NCI-H146 (cell line): ENCODE measurements around the gene CNTF.

Experiments used
- DNase-seq: peaks from one replicate; lab custom pipeline; 2025; lab: John Stamatoyannopoulos, UW

Gene CNTF

DNA sequence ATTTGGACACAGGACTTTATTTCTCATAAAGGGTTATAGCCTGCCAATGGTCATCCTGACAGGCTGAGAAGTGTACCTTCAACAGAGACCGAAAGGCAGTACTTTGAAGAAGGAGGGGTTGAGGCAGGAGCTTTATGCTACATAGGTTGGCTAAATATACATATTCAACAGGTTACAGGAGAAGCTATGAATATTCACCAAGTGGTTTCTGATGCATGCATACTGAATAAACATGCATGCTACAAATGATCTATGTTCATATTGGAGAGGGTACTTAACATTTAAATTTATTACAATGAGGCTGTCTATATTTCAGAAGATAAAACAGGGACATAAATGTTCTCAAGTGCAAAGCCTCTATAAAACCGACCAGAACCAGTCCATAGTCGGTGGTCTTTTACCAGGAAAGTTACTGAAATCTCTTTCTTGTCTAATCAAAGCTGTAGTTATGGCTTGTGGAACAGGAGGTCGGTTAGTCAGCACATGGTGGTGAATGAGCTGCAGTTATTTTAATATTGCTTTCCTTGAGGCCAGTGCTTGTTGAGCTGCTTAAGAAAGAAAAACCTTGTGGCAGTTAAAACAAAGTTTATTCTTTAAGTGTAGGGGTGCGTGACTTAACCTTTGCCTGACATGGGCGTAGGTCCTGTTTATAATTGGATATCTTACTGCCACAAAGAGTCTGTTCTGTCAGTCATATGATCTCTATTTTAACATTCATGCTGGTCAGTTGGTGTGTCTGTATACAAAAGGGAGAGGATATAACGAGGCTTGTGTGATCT, 19.5 kb downstream of the CNTF start:
- no peak for DNase-seq

DNA sequence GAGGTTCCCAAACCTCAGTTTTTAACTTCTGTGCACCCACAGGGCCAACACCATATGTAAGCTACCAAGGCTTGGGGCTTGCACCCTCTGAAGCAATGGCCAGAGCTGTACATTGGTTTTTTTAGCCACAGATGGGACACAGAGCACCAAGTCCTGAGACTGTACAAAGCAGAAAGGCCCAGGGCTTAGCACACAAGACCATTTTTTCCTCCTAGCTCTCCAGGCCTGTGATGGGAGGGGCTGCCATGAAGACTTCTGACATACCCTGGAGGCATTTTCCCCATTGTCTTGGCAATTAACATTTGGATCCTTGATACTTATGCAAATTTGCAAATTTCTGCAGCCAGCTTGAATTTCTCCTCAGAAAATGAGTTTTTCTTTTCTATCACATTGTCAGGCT, 23.4 kb downstream of the CNTF start:
- no peak for DNase-seq

DNA sequence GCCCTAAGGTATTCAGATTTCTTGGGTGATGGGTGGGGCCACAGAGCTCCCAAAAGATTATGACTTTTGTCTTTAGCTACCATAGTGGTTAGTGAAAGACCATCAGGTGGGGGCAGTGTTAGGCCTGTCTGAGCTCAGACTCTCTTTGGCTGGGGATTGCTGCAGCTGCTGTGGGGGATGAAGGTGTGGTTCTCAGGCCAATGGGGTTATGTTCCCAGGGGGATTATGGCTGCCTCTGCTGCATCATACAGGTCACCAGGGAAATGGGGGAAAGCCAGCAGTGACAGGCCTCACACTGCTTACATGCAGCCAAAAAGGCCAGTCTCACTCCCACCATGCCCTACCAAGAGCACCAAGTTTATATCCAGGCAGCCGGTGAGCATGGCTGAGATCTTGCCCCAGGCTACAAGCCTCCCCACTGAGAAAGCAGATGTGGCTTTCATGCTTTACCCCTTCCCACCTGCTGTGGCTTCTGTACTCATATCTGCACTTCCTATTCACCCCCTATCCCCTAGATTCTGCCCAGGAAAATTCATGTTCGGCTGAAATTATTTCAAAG, 24.8 kb downstream of the CNTF start:
- peak; percentile 87 for DNase-seq

DNA sequence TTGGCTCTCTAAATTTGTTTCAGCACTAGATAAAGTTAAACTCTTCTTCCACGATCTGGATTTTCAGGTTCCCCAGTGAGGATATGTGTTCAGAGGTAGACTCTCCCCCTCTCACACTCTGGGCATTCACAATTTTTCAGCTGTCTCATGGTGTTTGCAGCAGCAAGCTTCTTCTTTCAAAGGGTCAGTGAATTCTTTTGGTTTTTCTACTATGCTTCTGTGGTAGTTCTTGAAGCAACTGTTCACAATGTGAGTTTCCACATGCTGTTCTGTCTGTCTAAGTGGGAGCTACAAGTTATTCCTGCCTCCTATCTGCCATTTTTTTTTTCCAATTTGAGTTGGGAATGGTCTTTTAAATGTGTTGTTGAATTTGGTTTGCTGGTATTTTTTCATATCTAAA, 25.4 kb downstream of the CNTF start:
- no peak for DNase-seq

DNA sequence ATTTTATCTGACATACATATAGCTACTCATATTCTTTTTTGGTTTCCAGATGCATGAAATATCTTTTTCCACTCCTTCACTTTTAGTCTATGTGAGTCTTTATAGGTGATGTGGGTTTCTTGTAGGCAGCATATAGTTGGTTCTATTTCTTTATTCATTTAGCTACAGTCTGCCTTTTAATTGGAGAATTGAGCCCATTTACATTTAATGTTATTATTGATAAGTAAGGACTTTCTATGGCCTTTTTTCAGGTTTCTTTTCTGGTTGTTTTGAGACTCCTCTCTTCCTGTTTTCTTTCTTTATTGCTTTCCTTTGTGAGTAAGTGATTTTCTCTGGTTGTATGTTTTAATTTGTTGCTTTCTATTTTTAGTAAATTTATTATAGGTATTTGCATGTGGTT, 27.2 kb downstream of the CNTF start:
- no peak for DNase-seq

DNA sequence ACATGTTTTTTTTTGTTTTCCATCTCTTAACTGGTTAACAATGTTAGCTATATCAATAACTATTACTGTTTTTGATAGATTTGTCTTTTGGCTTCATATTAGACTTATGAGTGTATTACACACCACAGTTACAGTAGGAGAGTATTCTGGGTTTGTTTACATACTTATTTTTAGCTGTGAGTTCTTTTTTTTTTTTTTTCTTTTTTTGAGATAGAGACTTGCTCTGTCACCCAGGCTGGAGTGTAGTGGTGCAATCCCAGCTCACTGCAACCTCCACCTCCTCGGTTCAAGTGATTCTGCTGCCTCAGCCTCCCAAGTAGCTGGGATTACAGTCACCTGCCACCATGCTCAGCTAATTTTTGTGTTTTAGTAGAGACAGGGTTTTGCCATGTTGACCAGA, 28.0 kb downstream of the CNTF start:
- DNase-seq, result no peak

DNA sequence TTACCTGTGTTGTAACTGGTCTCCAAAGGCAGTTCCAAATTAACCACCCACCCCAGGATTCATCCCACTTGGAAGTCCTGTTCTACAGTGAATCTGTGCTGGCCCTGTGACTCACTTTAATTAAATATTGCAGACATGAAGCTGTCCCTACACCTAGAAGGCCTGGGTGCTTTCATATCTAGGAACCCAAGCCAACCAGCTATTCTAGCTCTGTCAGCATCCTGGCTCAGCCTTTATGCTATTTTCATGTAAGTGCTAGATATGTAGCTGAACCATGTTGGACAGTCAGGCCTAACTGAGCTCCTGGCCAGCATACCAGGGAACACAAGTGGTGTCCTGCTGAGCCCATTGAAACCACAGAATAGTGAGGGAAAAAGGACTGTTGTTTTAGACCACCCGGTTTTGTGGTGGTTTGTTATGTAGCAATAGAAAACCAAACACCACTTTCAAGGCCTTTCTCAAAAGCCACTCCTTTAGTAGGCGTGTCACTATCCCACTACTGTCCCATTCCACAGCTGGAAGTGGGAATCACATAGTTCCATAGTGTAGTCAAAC, 30.3 kb downstream of the CNTF start:
- DNase-seq, result no peak

DNA sequence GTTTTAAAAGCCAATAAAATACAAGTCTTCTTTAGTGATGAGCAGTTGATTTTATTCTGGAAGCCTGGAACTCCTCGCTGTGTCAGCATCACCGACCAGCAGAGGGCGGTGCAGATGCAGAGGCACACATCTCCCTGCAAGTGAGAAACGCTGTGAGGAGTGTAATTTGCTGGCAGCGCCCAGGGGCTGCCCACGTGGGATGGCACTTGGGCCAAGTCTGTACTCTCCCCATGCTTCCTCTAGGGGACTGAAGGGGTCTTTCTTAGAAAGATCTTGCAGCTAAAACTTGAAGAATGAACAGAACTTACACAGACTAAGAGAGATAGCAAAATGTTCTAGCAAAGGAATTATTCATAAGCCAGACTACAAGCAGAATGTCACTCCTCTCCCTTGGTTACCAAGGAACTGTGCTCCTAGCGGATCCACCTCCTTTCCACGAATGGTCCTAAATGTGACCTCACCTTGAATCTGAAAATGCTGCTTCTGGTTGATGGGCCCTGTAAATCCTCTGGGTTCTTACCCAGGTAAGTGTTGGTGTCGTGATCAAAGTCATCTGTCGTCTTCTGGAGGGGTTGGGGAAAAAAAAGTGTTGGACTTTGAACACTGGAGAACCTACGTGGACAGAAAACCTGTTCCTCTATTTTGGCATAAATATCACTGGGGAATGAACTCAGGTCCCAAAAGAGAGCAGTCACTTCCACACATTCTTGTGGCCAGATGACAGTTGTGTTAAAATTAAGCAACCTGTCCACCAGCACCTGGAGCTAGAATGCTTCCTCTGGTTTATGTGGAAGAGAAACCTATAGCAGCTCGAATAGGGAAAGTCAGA, 31.8 kb downstream of the CNTF start:
- DNase-seq, result peak; percentile 69

DNA sequence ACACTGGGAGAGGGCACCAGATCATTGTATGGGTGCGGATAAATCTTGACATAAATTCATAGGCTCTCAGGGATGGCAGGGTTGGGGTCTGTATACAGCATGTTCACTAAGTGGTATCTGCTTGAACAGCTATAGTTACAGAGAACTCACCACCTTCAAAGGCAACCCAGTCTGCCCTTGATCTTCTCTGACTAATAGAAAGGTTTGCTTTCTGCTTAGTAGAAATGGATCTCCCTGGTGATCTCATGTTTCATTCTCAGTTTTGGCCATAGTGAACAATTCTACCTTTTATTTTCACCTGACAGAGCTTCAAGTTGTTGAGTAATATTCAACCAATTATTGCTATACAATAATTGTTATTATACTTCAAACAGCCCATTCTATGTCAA, 32.4 kb downstream of the CNTF start:
- no peak for DNase-seq

DNA sequence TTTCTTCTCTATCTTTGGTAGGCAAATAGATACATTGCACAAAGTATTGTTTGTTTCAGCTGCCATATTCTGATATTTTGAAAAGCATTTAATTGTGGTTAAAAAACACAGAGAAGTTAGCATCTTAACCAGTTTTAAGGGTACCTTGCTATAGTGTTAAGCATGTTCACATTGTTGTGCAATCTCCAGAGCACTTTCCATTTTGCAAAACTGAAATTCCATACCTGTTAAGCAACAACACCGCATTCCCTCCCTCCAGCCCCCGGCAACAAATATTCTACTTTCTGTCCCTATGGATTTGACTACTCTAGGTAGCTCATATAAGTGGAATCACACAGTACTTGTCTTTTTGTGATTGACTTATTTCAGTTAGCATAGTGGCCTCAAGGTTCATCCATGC, 33.9 kb downstream of the CNTF start:
- DNase-seq, result no peak

DNA sequence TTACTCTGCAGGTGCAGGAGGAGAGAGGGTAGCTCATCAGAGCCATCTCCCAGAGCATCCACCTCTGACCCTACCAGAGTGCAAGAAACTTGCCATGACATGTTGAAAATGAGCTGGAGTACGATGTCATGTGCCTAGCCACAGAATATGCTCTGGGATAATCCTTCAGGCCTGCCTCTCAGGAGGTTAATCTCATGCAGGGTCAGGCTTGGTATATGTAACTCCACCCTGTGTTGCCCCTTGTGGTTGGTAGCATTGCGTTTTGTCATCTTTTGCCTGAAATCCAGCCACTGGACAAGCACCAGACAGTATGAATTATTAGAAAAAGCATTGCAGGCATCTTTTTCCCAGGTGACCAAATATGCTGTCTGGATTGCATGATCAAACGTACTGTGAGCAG, 36.2 kb downstream of the CNTF start:
- DNase-seq, result no peak

DNA sequence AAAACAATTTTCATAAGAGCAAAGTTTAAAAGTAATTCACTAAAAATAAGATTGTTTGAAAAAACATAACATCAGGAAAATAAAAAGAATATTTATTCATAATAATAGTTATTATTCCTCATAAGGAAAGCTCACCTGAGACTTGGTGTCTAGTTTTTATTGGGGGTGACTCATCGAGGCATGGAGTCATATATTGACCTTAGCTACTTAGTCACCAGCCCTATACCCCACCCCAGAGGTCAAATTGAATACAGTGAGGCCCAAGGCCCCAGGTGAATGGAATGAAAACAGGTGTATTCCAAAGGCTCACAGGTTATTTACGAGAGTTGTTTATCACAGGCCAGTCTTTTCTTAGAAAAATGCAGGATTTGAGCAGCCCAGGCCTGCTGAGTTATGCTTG, 36.9 kb downstream of the CNTF start:
- no peak for DNase-seq

DNA sequence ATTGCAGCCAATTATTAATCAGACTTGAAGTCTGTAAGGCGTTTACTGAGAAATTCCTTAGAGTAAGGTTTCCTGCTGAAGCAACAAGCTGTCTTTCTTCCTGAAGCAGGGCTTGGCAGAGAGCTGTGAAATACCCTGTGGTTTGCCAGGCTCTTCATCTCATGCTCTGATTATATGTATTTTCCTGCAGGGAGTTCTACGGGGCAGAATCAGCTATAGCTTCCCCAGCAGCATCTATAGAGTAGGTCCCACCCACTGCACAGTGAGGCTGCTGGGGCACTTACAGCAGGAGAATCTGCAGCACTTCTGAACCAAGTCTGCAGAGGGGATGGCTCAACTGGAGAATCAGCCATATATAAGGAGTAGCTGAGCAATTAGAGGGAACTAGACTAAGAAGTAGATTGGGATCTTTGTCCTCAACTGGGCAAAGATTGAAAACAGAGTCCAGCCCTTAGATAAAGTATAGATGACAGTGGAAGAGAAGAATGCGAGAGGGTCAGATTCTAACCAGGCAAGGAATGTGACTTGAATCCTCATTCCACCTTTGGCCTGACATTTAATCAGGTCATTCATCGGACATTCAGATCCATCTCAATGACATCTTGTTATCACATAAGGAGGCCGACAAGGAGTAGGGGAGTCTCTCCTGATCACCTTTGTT, 37.6 kb downstream of the CNTF start:
- no peak for DNase-seq

DNA sequence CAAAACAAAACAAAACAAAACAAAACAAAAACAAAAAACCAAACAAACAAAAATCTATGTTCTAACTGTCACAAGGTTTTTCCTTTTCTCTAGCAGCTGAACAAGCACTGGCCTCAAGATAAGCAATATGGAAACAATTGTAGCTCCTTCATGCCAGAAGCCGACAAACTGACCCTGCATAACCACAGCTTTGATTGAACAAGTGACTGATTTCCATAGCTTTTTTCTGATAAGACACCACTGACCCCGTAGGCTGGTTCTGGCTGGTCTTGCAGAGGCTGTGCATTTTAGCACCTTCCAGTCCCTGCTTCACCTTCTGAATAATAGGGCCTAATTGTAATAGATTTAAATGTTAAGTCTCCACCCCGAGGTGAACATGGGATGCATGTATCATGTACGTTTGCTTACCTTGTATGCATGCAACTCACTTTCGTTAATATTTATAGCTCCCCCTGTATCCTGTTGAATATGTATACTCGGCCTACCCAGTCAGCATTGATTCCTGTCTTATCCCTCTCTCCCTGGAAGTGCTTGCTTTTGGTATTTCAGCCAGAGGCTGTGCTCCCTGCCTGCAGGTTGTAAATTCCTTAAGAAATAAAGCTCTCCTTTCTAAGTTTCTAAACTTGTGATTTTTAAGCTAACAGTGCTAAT, 49.6 kb downstream of the CNTF start:
- DNase-seq, result no peak

DNA sequence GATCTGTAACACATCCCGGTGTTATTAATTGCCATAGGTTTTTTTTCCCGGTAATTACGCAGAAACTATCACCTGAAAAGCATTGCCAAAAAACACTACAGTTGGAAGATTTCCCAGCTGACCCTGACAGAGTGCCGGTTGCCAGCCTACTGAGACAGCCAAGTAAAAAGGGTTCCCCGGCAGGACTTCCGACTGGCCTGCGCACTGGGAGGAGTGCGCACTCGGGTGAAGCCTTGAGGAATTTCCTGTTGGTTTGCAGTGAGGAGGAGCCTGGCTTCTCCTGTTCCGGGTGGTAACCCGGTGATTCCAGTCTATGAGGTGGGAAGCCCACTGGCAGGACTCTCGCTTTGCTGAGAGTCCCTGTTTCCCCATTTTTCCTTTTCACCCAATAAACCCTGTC, 52.1 kb downstream of the CNTF start:
- DNase-seq, result no peak
